ENCODE results near the gene PAX7.

Gene PAX7

DNA sequence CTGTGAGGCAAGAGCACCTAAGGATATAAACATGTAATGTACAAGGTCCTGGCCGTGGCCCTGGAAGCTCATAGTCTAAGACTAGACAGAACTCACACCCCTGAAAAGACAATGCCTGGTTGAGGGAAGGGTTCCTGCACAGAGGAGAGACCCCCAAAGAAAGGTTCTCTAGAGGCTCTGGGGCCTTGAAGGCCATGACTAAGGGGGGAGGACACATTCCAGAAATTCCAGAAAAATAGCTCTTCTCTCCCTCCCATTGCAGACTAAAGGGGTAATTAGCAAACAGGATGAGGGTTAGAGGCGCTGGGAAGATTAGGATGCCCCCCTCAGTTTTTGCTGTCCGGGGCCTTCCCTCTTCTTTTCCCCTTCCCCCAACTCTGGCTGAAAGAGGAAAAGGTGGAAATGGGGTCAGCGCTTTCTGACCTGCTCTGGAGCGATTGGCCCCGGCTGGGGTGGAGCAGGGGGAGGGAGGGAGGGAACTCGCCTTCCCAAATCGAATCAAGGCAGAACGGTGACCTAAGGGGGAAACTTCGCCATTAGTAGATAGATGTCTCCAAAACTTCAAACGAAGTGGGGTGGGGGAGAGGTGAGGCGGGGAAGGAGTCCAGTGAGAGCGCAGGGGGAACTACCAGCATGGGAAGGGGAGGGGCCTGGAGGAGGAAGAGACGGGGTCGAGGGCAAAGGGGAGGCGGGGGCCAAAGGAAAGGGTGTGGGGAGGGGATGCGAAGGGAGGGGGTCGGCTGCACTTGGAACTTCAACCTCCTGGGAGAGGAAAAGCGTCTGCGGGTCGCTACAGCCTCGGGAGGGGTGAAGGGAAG is 11.8 kb downstream of the PAX7 start:
- no peak for DNase-seq

DNA sequence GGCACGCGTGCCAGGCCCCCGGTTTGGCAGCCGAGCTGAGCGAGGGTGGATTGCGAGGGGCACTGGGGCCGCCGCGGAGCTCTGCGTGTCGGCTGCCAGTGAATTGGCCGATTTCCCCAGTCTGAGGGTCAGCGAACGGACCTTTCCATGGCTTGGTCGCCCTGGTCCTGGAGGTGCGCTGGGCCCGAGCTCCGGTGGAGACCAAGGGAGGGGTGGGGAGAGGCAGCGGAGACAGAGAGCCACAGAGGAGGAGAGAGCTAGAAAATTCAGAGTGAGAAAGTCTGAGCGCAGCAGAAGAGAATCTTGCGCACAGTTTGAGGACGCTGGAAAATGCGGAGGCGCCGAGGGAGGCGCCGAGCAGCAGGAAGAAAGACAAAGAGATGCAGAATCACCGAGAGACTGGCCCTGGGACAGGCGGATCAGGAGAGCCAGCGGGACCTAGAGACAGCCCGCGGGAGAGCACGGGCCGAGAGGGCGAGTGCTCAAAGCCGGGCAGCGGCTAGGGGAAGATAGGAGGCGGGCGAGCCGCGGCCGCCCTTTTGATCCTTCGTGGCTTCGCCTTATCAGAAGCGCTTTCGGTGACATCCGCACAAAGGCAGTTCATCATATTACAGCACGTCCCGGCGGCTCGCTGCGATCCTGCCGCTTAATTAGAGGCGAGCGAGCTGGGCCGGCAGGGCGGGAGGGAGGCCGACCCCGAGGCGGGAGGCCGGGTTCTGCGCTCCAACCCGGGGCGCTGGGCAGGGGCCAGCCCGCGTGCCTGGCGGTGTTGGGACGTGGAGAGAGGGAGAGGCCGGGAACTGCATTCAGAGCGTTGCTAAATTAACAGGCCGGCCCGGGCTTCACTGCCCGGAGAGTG is 12.7 kb downstream of the PAX7 start:
- no peak for DNase-seq

- no peak for DNase-seq
Observed at GRCh38 chr1:18644013-18644399, 13.4 kb downstream of the PAX7 start.

GRCh38 chr1:18644446-18644845 is 13.8 kb downstream of the PAX7 start:
- DNase-seq: no peak

GRCh38 chr1:18644973-18645746 is 14.5 kb downstream of the PAX7 start:
- DNase-seq: peak; percentile 37

- DNase-seq: no peak
Observed at GRCh38 chr1:18645747-18646090, 15.1 kb downstream of the PAX7 start.

GRCh38 chr1:18646091-18646785 is 15.6 kb downstream of the PAX7 start:
- DNase-seq: no peak

- DNase-seq: no peak
Observed at GRCh38 chr1:18646786-18647410, 16.3 kb downstream of the PAX7 start.

- DNase-seq: no peak
Observed at GRCh38 chr1:18647681-18648214, 17.1 kb downstream of the PAX7 start.

DNA sequence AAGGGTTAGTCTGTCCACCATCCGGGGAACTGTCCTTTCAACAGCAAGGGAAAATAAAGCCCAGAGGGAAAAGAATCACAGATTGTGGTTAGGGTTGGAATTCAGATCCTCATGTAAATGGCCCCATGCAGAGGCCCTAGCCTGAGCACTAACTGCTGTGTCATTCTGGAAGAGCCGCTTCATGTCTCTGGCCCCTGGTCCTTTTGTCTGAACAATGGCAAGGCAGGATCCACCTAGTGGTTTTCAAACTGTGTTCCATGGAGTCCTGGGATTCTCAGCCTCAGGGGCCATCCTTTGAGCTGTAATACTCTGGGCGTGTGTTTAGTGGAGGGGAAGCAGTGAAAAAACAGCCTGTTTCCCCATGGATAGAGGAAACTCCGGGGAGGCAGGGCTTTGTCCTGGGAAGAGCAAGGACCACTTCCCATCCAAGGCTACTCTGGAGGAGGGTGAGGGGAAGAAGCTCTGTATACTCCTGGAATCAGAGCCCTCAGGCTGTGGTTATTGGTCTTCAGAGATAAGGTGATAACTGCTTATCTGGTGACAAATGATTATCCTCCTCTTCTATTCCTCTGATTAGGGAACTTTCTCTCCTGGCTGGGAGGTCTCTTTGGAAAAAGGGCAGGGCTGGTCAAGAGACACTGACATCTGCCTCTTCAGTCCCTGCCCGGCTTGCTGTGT is 19.2 kb downstream of the PAX7 start:
- no peak for DNase-seq

GRCh38 chr1:18651713-18652112 is 21.1 kb downstream of the PAX7 start:
- no peak for DNase-seq

DNA sequence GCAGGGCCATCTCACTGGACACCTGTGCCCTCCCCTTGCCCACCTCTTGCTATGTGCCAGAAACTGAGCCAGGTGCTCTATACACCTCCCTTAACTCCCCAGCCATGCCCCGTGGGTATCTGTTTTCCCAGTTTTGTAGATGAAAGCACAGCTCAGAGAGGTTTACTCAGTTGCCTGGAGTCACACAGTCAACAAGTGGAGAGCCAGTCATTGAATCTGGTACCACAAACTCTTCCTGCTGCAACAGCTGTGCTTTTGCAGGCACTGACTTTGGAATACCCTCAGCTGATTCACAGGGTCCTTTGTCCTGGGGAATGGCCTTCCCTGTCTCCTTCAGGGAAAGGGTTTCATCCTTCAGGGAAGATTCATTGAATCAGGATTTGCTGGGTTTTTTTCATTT is 22.1 kb downstream of the PAX7 start:
- no peak for DNase-seq

GRCh38 chr1:18653367-18653766 is 22.7 kb downstream of the PAX7 start:
- DNase-seq: no peak

- no peak for DNase-seq
Observed at GRCh38 chr1:18653916-18654315, 23.3 kb downstream of the PAX7 start.

- no peak for DNase-seq
Observed at GRCh38 chr1:18654599-18654998, 24.0 kb downstream of the PAX7 start.

- DNase-seq: no peak
Observed at GRCh38 chr1:18657506-18658201, 27.0 kb downstream of the PAX7 start.

- DNase-seq: no peak
Observed at GRCh38 chr1:18658831-18659230, 28.2 kb downstream of the PAX7 start.

GRCh38 chr1:18661404-18662285 is 31.0 kb downstream of the PAX7 start:
- DNase-seq: no peak

- DNase-seq: no peak
Observed at GRCh38 chr1:18662286-18662639, 31.6 kb downstream of the PAX7 start.

Data from activated naive CD4-positive, alpha-beta T cell treated with anti-CD3 and anti-CD28 coated beads, Interleukin-2, amount 50 U/mL, for 16 hours (primary cell).